A204.1 (cell line): ENCODE measurements around the gene DNMBP.
"Not testable (repeated sequence)": the region's sequence is repeated elsewhere in the genome, so short reads cannot be mapped to it uniquely, and the experiment has no call there.

Experiments
- FAIRE-seq: peaks from 2 replicates; lab custom pipeline; 2012; peaks lifted over from hg19 to GRCh38; lab: Jason Lieb, UNC

DNMBP gene

DNA sequence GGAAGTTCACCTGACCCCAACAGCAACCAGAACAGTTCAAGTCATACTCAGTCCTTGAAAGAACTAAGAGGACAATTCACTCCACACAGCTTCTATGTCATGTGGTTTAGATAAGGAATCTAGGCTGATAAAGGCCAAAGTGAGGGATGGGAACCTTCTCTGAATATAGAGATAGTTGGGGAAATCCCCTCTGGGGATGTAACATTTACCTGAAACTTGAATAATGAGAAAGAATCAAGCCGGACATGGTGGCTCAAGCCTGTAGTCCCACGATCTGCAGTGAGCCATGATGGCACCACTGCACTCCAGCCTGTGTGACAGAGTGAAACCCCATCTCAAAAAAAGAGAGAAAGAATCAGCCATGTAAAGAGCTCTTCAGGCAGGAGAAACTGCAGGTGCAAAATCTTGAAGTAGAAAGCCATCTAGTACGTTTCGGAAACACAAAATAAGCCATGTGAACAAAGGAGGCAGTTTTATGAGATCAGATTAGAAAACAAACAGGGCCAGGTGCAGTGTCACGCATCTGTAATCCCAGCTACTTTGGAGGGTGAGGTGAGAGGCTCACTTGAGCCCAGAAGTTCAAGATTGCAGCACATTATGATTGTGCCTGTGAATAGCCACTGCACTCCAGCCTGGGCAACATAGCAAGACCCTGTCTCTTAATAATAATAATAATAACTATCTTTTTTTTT lies 4.5 kb upstream of the DNMBP start:
- no peak for FAIRE-seq

DNA sequence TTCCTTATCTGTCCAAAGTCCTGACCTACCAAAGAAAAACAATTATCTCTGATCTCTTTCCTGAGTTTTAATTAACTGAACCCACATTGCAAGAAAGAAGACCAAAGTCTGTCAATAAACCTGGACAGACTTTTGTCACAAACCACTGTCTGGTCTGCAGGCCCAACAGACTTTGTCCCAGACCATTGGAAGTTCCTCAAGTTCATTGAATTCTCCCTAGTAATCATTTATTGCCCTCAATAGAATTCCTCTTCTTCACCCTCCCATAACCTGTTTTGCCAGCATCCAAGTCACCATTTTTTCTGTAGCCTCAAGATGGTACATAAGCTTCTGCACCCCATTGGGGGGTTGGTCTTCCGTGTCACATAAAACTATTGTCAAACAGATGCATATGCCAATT lies 3.9 kb upstream of the DNMBP start:
- no peak for FAIRE-seq

DNA sequence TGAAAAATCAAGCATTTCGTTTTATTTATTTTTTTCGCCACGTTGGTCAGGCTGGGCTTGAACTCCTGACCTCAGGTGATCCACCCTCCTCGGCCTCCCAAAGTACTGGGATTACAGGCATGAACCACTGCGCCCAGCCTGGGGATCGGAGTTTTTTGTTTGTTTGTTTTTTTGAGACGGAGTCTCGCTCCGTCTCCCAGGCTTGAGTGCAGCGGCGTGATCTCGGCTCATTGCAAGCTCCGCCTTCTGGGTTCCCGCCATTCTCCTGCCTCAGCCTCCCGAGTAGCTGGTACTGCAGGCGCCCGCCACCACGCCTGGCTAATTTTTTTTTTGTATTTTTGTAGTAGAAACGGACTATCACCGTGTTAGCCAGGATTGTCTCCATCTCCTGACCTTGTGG lies 2.2 kb upstream of the DNMBP start:
- not testable (repeated sequence) for FAIRE-seq

DNA sequence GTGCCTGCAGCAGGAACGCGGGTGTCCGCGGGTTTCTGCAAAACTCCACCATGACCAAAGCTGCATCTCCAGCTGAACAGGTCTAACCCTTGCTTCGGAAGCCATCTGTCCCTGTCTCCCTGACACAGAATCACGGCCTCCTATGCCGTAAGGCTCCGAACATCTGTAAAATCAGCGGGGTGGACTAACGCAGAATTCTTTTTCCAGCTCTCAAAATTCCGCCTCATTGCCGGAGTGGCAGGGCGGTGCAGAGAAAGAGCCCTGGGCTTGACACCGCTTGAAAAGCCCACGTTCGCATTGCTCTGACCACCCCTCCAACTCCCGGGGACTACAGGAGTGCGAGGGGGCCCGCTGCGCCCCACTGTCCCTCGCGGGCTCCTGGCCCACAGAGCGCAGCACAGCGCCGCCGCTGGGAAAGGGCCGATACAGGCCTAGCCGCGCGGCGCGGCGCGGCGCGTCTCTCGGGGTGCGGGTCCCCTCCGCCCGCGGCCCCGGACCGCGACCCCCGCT lies 409 bp downstream of the DNMBP start:
- no peak for FAIRE-seq

DNA sequence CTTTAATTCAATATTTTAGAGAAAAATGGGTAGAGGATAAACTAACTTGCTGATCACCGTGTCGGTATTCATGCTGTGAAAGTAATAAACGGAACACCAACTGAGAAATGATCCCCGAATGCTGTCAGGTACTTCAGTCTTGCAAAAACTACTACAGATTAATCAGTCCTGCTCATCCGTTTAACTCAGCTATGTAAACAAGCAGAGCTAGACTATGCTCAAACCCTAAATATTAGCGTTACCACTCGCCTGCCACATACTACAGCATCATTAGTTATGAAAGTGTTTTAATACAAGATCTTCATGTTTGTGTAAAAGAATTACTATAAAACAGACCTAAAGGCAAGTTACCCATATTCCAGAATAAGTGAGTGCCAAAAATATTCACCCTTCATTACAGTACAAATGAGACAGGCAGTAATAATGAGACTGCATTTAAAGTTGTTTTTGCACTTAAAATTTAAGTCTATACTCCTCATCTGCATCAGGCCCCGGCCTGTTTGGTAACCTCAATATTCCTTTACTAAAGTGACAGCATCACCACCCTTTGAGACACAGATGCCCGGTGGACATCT lies 952 bp downstream of the DNMBP start:
- FAIRE-seq = no peak

DNA sequence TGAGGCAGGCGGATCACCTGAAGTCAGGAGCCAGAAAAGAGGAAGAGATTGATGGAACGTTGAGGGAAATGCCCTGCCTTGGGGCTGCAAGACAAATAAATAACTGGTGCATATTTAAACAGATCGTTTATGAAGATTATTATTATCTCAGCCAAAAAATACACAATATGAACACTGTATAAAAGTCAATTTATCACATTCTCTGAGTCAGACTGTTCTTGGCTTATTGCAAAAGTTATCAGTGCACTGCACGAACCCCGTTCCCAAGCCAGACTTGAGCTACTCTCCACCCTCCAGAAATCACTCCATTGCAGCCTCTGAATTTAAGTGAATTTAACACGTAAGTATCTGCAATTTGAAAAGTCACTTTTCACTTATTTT lies 1.6 kb downstream of the DNMBP start:
- FAIRE-seq = no peak

DNA sequence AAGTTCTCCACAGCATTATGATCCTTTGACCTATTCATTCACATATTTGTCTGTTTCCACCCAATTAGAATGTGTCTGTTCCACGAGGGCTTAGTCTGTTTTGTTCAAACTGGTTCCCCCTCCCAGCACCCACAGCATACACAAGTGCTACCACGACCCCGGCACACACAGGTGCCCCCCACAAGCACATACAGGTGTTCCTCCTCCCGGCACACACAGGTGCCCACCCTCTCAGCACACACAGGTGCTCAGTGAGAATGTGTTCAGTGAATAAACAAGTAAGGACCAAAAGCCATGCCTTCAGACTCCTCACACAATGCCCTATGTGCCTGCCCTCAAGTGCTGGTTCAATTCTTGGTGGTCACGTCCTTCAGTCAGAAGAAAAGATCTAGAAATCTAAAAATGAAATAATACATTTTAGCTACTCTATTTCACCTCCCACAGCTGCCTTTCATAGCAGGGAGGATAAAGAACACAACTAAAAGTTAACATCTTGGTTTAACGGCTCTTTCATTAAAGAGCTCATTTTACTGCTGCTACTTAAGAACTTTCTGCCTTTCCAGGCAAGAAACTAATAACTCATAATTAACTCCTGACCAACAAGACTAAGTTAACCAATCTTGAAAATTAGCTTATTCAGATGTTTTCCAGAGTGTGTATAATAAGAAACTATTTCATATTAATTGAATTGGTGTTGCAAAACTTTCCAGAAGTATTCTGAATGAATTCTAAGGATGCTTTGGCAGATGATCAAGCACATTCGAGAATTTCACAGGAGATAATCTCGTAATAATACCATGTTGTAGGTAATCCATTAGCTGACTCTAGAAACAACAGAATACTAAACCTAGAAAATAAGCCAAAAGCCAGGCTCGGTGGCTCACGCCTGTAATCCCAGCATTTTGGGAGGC lies 2.3 kb downstream of the DNMBP start:
- FAIRE-seq = no peak

DNA sequence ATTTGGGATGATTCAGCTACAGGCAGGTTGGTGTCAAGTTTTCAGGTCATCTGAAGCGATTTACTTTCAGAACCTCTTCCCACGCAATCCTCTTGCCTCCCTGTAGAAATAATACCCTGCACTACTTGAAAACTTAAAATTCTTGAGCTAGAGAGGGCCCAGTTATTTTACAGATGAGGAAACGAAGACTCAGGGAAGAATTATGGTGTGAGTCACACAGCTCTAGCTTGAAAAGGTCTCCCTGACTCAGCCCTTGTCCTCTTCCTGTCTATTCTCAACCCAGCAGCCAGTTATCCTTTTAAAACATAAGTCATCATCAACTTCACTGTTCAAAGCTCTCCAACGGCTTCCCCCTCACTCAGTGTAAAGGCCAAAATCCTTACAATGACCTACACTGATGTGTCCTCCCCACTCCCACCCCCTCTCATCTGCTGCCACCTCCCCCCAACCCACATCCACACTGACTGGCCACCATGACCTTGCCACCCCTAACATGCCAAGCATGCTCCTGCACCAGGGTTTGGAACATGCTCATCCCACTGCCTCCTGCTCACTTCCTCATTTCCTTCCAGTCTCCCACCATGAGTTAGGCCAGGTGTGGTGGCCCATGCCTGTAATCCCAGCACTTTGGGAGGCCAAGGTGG lies 3.4 kb downstream of the DNMBP start:
- FAIRE-seq = peak; percentile 93

DNA sequence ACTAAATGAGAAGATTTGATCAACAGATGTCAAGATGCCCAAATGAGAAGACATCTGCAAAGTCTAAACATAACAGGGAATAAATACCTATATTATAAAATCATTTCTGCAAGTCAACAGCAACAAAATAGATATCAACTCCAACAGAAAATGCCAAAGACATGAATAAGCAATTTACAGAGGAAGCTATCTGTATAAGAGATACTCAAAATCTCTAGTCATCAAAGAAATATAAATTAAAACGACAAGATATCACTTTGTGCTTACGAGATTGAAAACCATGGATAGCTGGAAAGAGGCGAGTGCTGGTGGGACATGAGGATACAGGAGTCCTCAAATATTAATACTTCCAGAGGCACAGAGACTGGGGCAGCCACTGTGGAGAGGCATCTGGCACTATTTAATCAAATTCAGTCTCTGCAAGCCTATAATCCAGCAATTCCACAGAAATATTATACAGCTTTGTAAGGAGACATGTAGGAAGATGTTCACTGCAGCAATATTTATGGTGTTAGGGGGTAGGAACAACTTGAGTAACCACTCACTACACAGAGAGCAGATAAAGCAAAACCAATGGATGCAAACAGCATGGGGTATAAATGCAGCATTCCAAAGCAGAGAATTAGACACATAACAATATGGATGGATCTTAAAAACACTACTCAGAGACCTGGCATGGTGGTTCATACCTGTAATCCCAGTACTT lies 4.8 kb downstream of the DNMBP start:
- FAIRE-seq = peak; percentile 11

DNA sequence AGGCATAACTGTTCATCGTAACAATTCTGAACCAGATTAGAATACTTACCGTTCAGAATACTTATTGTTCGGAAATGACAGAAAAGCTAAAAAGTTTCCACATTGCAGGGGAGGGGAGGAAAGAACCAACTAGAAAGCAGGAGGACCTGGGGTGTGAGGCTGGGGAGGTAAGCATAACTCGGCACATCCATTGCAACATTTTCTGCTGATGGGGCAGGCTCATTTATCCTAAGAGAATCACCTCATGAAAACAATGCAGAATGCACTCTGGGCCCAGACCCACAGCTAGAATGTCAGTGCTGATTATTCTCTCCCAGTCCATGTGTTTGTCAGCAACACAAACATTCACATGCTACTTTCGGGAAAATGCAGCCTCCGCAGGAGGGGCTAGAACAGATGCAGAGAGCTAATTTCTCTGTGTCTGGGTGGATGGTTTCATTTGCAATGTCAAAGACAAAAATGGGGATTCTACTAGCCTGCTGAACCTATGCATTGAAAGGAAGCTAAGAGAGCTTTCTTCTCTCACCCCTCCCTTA lies 9.6 kb downstream of the DNMBP start:
- no peak for FAIRE-seq

DNA sequence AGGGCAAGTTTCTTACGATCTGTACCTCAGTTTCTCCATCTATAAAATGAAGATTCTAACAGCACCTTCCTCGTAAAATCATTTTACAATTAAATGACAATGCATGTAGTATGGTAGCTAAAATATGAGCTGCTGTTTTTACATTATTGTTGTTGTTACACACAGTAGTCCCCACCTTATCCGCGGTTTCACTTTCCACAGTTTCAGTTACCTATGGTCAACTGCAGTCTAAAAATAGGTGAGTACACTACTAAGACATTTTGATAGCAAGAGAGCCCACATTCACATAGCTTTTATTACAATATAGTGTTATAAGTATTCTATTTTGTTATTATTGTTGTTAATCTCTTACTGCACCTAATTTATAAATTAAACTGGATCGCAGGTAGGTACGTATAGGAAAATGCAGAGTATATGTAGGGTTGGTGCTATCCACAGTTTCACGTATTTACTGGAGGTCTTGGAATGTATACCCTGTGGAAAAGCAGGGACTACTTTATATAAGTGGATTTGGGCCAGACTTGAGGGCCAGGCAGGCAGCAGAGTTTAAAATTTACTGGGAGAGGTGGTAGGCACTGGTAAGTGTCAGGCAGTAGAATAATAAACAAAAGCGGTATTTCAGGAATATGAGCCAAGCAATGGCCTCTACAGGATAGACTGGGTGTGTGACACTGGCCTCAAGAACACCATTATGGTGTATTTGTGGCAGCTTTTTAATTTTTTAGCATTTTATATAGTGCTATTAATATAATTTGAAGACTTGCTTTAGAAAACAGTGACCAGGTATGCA lies 10.2 kb downstream of the DNMBP start:
- no peak for FAIRE-seq

DNA sequence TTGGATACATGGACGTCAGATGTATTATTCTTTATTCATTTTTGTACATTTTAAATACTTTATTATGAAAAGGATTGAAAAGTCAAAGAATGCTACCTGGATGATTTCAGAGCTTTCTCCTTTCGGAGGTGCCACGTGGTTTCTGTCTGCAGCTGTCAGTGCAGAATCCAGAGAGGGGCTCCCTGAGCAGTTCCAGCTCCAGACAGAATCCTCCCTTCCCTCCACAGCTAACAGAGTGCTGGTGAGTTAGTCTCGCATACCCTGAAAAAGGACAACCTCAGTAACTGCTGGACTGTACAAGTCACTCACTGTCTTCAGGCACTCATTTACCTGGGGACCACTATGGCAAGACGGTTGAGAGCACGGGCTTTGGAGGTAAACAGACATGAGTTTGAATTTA lies 10.9 kb downstream of the DNMBP start:
- no peak for FAIRE-seq

DNA sequence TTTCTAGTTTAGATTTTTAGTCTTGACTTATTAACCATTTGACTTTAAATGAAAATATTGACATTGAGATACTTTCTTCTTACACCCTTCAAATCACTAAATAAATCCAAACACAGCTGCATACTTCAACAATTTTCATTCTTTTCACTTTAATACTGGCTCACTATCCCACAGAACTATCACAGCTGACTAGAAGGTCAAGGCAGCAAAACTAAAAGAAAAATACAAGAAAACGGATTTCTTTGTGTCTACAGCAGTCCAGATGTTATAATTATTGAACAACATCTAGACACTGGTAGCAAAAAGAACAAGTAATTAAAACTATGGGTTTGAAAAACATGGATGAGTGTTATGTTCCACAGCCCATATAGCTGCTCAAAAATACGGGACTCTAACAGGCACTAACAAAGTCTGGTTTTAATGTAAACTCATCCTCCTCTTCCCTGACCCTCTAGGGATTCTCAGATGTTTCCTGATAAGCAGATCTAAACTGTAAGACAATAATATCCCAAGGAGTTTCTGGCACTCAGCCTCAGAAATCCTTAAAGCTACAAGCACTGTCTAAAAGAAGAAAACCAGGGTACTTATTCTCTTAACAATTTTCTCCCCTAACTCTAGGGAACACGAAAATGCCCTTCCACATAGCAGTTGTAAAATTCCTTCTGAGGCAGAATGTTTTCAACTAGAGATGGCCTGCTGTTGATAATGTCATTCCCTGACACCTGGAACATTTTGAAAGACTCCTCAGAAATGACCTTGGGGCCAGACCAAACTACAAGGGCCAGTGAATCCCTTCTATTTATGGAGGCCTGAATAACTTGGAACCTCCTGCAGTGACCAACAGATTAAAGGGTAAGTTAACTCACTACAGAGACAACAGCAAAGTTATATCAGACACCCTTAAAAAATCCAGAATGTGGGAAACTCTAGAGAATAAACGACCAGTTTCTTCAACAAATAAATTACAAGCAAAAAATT lies 12.8 kb downstream of the DNMBP start:
- FAIRE-seq = peak; percentile 30

DNA sequence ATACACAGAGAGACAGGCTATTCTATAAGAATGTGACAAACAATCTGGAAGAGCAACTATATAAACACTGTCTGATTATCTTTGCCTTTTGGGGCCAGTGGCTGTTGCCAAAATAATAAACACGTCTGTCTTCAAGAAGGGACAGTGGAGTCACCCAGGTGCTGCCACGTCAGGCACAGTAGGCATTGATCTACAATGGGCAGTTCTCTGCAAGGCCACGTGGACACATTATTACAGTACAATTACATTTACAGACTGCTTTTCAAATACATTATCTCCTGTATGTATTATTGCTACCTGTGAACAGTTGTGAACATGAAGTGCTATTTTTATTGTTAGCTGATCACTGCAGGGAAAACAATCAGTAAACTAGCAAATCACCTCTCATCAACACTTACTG lies 14.0 kb downstream of the DNMBP start:
- no peak for FAIRE-seq

DNA sequence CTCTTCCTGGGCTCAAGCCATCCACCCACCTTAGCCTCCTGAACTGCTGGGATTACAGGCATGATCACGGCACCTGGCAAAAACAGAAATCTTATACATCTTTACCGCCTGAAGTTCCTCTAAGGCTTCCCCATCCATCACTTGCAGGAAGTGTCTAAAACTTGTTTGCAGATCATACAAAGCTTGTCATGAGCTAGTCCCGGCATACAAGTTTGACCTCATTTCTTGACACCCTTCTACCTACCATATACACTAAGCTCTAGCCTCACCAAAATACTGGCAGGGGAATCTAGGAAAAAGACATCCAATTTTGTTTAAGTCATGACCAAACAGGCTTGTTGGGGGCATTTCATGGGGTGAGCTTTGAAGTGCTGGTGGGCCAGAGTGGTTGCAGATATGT lies 14.5 kb downstream of the DNMBP start:
- no peak for FAIRE-seq

DNA sequence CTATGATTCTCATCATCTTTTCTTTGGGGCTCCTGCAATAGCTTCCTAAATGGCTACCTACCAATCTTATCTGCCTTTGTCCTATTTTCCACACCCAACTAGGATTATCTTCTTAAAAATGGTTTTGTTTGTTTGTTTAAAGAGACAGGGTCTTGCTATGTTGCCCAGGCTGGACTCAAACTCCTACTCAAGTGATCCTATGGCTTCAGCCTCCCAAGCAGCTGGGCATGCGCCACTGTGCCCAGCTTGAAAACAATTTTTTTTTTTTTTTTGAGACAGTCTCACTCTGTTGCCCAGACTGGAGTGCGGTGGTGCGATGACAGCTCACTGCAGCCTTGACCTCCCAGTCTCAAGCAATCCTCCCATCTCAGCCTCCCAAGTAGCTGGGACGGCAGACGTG lies 14.9 kb downstream of the DNMBP start:
- FAIRE-seq = no peak

DNA sequence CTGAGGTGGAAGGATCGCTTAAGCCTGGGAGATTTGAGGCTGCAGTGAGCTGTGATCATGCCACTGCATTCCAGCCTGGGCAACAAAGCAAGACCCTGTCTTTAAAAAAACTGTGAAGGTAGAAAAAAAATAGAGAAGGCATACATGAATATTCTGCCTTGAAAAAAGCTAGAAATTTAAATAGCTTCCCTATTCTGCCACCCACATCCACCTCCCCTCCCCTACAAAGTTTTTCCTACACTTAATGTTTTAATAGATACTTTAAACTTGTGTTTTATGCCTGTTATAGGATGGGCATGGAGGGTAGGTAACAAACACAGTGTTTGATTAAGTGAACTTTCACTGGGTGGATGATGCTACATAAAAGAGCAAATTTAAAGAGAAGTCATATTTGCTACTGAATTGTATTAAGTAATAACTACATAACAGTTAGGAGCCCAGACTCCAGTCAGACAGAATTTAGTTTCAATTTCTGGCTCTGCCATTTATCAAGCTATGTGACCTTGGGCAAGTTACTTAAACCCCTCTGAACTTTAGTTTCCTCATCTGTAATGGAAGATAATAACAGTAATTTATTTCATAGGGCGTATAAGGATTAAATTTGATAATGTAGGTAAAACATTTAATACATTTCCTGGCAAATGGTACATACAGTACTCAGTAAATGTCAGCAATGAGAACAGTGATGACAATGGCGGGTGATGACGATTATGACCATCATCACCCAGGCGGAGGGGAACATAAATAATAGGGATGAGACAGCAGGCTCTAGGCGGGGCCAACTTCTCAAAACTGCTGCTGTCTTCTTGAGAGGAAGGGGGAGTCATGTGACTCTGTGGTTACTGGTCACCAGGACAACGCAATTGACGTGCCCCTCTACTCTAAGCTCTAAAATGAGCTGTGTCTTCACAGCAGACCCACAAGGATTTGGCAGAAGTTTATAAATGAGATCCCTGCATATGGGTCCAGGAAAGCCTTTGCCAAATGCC lies 15.8 kb downstream of the DNMBP start:
- FAIRE-seq = peak; percentile 32

DNA sequence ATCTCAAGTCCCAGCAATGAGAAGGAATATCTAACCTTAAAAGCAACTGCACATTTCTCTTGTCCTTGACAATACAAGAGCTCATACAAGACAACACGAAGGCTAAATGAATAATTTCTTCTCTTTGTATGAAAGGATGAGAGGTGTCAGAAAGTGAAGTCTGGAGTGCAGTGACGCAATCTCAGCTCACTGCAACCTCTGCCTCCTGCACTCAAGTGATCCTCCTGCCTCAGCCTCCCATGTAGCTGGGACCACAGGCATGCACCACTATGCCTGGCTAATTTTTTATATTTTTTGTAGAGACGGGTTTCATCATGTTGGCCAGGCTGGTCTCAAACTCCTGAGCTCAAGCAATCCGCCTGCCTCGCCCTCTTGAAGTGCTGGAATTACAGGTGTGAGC lies 24.1 kb downstream of the DNMBP start:
- FAIRE-seq = not testable (repeated sequence)
